ENCODE results near the gene ITGA2. TPM values are rescaled to one million over a fixed set of nuclear protein-coding genes. Genes with fewer than 3 reads are reported as not detected.

ITGA2 gene
- total and polyA plus RNA-seq, 4 donors: 0.50 to 8.0 (median 3.6) TPM

GRCh38 chr5:53048248-53048647 lies 59.1 kb downstream of the ITGA2 start:
- WGBS, 2 donors: 95% methylated on average over 2 of the region's 2 CpGs
- H3K4me3 ChIP-seq (ENCODE audit: low read length in 2 of 2): no peak overlapping the region
- H3K27ac ChIP-seq (ENCODE audit: low read depth in 1 of 2, low read length in 2 of 2): no peak overlapping the region
- no peak for ATAC-seq (ENCODE audit: low FRiP score)
- H3K9me3 ChIP-seq (ENCODE audit: control insufficient read depth, low read length): no peaks in the 10 kb centered on the region
- intact Hi-C loops (cut with DNase I): no loop called here
- H3K27me3 ChIP-seq (ENCODE audit: control insufficient read depth in 1 of 2, insufficient read depth in 2 of 2, low read length in 1 of 2): no peaks in the 10 kb centered on the region
- DNase-seq: no peak
- H3K4me1 ChIP-seq (ENCODE audit: control insufficient read depth in 1 of 2, insufficient read depth in 2 of 2, low read length in 2 of 2): no peaks in the 10 kb centered on the region
- no peaks in the 10 kb centered on the region for H3K36me3 ChIP-seq (ENCODE audit: control insufficient read depth in 1 of 2, insufficient read depth in 2 of 2, low read length in 1 of 2)

GRCh38 chr5:53052499-53052898 lies 63.3 kb downstream of the ITGA2 start:
- no peaks in the 10 kb centered on the region for H3K4me1 ChIP-seq (ENCODE audit: control insufficient read depth in 1 of 2, insufficient read depth in 2 of 2, low read length in 2 of 2)
- H3K36me3 ChIP-seq (ENCODE audit: control insufficient read depth in 1 of 2, insufficient read depth in 2 of 2, low read length in 1 of 2): no peaks in the 10 kb centered on the region
- no peak for ATAC-seq (ENCODE audit: low FRiP score)
- H3K4me3 ChIP-seq (ENCODE audit: low read length in 2 of 2): no peak overlapping the region
- H3K9me3 ChIP-seq (ENCODE audit: control insufficient read depth, low read length): no peaks in the 10 kb centered on the region
- DNase-seq: no peak
- 86 to 91% methylated on average over 2 of the region's 2 CpGs for WGBS, 2 donors
- no peak overlapping the region for H3K27ac ChIP-seq (ENCODE audit: low read depth in 1 of 2, low read length in 2 of 2)
- no peaks in the 10 kb centered on the region for H3K27me3 ChIP-seq (ENCODE audit: control insufficient read depth in 1 of 2, insufficient read depth in 2 of 2, low read length in 1 of 2)
- intact Hi-C loops (cut with DNase I): no loop called here

DNA sequence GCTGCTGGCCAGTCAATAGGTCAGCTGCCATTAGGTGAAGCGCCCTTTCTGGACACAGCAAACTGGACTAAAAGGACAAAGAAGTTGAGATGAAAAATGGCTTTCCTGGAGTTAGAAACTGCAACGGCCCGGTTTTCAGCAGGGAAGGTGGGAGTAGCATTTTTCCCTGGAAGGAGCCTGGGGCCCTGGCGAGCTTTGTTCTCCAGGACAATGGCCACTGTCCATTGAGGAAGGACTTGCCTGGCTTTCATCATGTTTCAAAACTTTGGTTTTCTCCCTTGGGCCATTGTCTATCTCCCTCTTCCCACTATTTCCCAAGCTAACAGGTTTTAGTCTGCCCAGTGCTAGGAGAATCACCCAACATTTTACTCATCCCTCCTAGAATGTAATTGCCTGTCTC lies 64.2 kb downstream of the ITGA2 start:
- no peak for DNase-seq
- no peaks in the 10 kb centered on the region for H3K9me3 ChIP-seq (ENCODE audit: control insufficient read depth, low read length)
- no peak overlapping the region for H3K4me3 ChIP-seq (ENCODE audit: low read length in 2 of 2)
- no peak for ATAC-seq (ENCODE audit: low FRiP score)
- intact Hi-C loops (cut with DNase I): no loop called here
- 85% methylated on average over 4 of the region's 4 CpGs for WGBS, 2 donors
- H3K4me1 ChIP-seq (ENCODE audit: control insufficient read depth in 1 of 2, insufficient read depth in 2 of 2, low read length in 2 of 2): no peaks in the 10 kb centered on the region
- no peak overlapping the region for H3K27ac ChIP-seq (ENCODE audit: low read depth in 1 of 2, low read length in 2 of 2)
- no peaks in the 10 kb centered on the region for H3K36me3 ChIP-seq (ENCODE audit: control insufficient read depth in 1 of 2, insufficient read depth in 2 of 2, low read length in 1 of 2)
- no peaks in the 10 kb centered on the region for H3K27me3 ChIP-seq (ENCODE audit: control insufficient read depth in 1 of 2, insufficient read depth in 2 of 2, low read length in 1 of 2)

DNA sequence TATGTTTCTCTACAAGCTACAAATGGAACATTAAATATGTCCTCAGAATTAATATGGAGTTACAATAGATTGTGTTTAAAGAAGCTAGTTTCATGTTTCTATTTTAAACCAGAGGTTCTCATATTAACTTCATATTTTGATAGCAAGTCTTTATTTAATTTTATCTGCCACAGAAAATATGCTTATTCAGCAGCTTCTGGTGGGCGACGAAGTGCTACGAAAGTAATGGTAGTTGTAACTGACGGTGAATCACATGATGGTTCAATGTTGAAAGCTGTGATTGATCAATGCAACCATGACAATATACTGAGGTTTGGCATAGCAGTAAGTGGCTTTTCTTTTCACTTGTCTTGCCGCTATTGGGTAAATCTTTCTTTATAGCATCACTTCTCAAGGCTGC lies 66.2 kb downstream of the ITGA2 start:
- 59 to 74% methylated on average over 5 of the region's 5 CpGs for WGBS, 2 donors
- Histone ChIP-seq H3K4me3 (ENCODE audit: low read length in 2 of 2) (no peak overlapping the region), H3K36me3 (ENCODE audit: control insufficient read depth in 1 of 2, insufficient read depth in 2 of 2, low read length in 1 of 2) (no peaks in the 10 kb centered on the region), H3K9me3 (ENCODE audit: control insufficient read depth, low read length) (no peaks in the 10 kb centered on the region), H3K27ac (ENCODE audit: low read depth in 1 of 2, low read length in 2 of 2) (no peak overlapping the region), H3K27me3 (ENCODE audit: control insufficient read depth in 1 of 2, insufficient read depth in 2 of 2, low read length in 1 of 2) (no peaks in the 10 kb centered on the region), H3K4me1 (ENCODE audit: control insufficient read depth in 1 of 2, insufficient read depth in 2 of 2, low read length in 2 of 2) (no peaks in the 10 kb centered on the region)
- ATAC-seq (ENCODE audit: low FRiP score) (no peak), DNase-seq (no peak)
- intact Hi-C loops (cut with DNase I): no loop called here

- WGBS, 2 donors: 85 to 87% methylated on average over 5 of the region's 5 CpGs
- intact Hi-C loops (cut with DNase I): no loop called here
- no peaks in the 10 kb centered on the region for H3K36me3 ChIP-seq (ENCODE audit: control insufficient read depth in 1 of 2, insufficient read depth in 2 of 2, low read length in 1 of 2)
- ATAC-seq (ENCODE audit: low FRiP score) (no peak), DNase-seq (no peak)
- H3K27ac ChIP-seq (ENCODE audit: low read depth in 1 of 2, low read length in 2 of 2): no peak overlapping the region
- H3K4me3 ChIP-seq (ENCODE audit: low read length in 2 of 2): no peak overlapping the region
- H3K4me1 ChIP-seq (ENCODE audit: control insufficient read depth in 1 of 2, insufficient read depth in 2 of 2, low read length in 2 of 2): no peaks in the 10 kb centered on the region
- H3K27me3 ChIP-seq (ENCODE audit: control insufficient read depth in 1 of 2, insufficient read depth in 2 of 2, low read length in 1 of 2): no peaks in the 10 kb centered on the region
- H3K9me3 ChIP-seq (ENCODE audit: control insufficient read depth, low read length): no peaks in the 10 kb centered on the region
Measured at GRCh38 chr5:53059281-53059680, 70.1 kb downstream of the ITGA2 start.

DNA sequence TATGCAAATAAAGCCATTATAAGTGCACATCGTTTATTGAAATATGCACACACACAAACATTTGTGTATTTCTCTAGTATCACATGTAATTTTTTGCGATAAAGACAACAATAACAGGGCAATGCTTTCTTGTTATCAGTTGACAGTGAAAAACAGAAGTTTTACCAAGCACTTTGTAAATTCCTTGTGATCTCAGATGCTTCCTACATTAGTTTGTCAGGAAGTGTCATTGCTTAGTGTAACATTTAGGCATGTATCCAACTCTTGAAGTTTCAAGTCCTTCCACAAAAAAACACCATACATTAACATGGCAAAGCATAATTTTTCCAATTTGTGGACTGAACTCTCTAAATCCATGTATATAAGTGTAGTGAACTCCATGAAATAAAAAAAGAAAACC lies 74.0 kb downstream of the ITGA2 start:
- no peaks in the 10 kb centered on the region for H3K27me3 ChIP-seq (ENCODE audit: control insufficient read depth in 1 of 2, insufficient read depth in 2 of 2, low read length in 1 of 2)
- H3K36me3 ChIP-seq (ENCODE audit: control insufficient read depth in 1 of 2, insufficient read depth in 2 of 2, low read length in 1 of 2): no peaks in the 10 kb centered on the region
- intact Hi-C loops (cut with DNase I): no loop called here
- 92 to 94% methylated on average over 2 of the region's 2 CpGs for WGBS, 2 donors
- H3K9me3 ChIP-seq (ENCODE audit: control insufficient read depth, low read length): no peaks in the 10 kb centered on the region
- no peak overlapping the region for H3K27ac ChIP-seq (ENCODE audit: low read depth in 1 of 2, low read length in 2 of 2)
- no peak for DNase-seq
- no peaks in the 10 kb centered on the region for H3K4me1 ChIP-seq (ENCODE audit: control insufficient read depth in 1 of 2, insufficient read depth in 2 of 2, low read length in 2 of 2)
- ATAC-seq (ENCODE audit: low FRiP score): no peak
- no peak overlapping the region for H3K4me3 ChIP-seq (ENCODE audit: low read length in 2 of 2)

DNA sequence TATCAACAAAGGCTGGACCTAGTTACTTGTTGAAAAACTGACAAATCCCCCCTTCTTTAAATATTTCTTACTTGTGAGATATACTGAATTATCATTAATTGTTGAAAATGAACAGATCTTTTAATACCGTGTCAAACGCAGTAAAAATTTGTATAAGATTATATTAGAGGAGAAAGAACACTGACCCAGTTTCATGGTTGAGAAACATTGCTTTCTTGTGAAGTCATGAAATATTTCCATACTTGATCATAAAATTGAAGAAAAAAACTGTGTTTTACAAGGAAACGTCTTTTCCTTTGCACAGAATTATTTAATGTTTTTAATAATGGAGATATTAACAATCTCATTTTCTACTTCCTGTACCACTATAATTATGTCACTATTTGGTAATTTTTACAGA lies 74.6 kb downstream of the ITGA2 start:
- no peak overlapping the region for H3K27ac ChIP-seq (ENCODE audit: low read depth in 1 of 2, low read length in 2 of 2)
- no peak overlapping the region for H3K4me3 ChIP-seq (ENCODE audit: low read length in 2 of 2)
- 59 to 63% methylated on average over 3 of the region's 3 CpGs for WGBS, 2 donors
- H3K27me3 ChIP-seq (ENCODE audit: control insufficient read depth in 1 of 2, insufficient read depth in 2 of 2, low read length in 1 of 2): no peaks in the 10 kb centered on the region
- intact Hi-C loops (cut with DNase I): no loop called here
- DNase-seq (no peak), ATAC-seq (ENCODE audit: low FRiP score) (no peak)
- H3K9me3 ChIP-seq (ENCODE audit: control insufficient read depth, low read length): no peaks in the 10 kb centered on the region
- no peaks in the 10 kb centered on the region for H3K4me1 ChIP-seq (ENCODE audit: control insufficient read depth in 1 of 2, insufficient read depth in 2 of 2, low read length in 2 of 2)
- H3K36me3 ChIP-seq (ENCODE audit: control insufficient read depth in 1 of 2, insufficient read depth in 2 of 2, low read length in 1 of 2): no peaks in the 10 kb centered on the region

GRCh38 chr5:53066088-53066487 lies 76.9 kb downstream of the ITGA2 start:
- WGBS, 2 donors: 75 to 80% methylated on average over 1 of the region's 1 CpG
- Histone ChIP-seq H3K4me1 (ENCODE audit: control insufficient read depth in 1 of 2, insufficient read depth in 2 of 2, low read length in 2 of 2) (no peaks in the 10 kb centered on the region), H3K27me3 (ENCODE audit: control insufficient read depth in 1 of 2, insufficient read depth in 2 of 2, low read length in 1 of 2) (no peaks in the 10 kb centered on the region), H3K9me3 (ENCODE audit: control insufficient read depth, low read length) (no peaks in the 10 kb centered on the region), H3K36me3 (ENCODE audit: control insufficient read depth in 1 of 2, insufficient read depth in 2 of 2, low read length in 1 of 2) (no peaks in the 10 kb centered on the region), H3K27ac (ENCODE audit: low read depth in 1 of 2, low read length in 2 of 2) (no peak overlapping the region), H3K4me3 (ENCODE audit: low read length in 2 of 2) (no peak overlapping the region)
- intact Hi-C loops (cut with DNase I): no loop called here
- DNase-seq (no peak), ATAC-seq (ENCODE audit: low FRiP score) (no peak)

DNA sequence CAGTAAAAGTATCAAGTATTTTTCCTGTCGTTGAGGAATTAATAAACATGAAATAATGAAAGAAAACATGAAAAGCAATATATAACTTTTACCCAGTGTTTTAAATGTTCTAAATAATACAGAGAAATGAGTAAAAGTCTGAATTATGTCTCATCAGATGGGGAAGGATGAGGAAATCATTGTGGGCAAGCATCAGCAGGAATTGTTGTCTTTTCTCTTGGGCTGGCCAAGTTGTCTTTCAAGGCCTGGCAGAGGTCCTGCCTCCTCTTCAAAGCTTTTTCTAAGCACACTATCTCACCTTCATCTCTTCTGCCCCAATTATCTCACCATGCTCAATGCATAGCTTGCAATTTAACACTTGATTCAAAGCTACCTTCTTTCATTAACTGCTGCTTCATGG lies 78.5 kb downstream of the ITGA2 start:
- Histone ChIP-seq H3K27me3 (ENCODE audit: control insufficient read depth in 1 of 2, insufficient read depth in 2 of 2, low read length in 1 of 2) (no peaks in the 10 kb centered on the region), H3K36me3 (ENCODE audit: control insufficient read depth in 1 of 2, insufficient read depth in 2 of 2, low read length in 1 of 2) (no peaks in the 10 kb centered on the region), H3K9me3 (ENCODE audit: control insufficient read depth, low read length) (no peaks in the 10 kb centered on the region), H3K27ac (ENCODE audit: low read depth in 1 of 2, low read length in 2 of 2) (no peak overlapping the region), H3K4me3 (ENCODE audit: low read length in 2 of 2) (no peak overlapping the region), H3K4me1 (ENCODE audit: control insufficient read depth in 1 of 2, insufficient read depth in 2 of 2, low read length in 2 of 2) (no peaks in the 10 kb centered on the region)
- WGBS, 2 donors: 0% methylated on average over 1 of the region's 1 CpG
- DNase-seq: no peak
- intact Hi-C loops (cut with DNase I): no loop called here
- no peak for ATAC-seq (ENCODE audit: low FRiP score)

Data from aorta (tissue), 5 donors.